ENCODE results near the gene KREMEN2. TPM values are rescaled to one million over a fixed set of nuclear protein-coding genes. Genes with fewer than 3 reads are reported as not detected.

Gene KREMEN2
- total and polyA plus RNA-seq, 2 of the 13 experiments (the other 11 are each of a cell fraction or from before 2014, with no cell fraction given), result 0.48 to 1.2 TPM

- TF ChIP-seq ZBTB14 (CRISPR knock-in tag; IDR thresholded peaks at IDR 0.05) (0 out of 2 replicates have a peak, but pooled peaks have one; percentile 36), HNF1A (IDR thresholded peaks at IDR 0.05; ENCODE audit: low read depth) (no peak), HNF1A (CRISPR knock-in tag; IDR thresholded peaks at IDR 0.05; ENCODE audit: borderline replicate concordance) (no peak), ZNF274 (CRISPR knock-in tag; IDR thresholded peaks at IDR 0.05) (0 out of 2 replicates have a peak, but pooled peaks have one; percentile 24), ZNF891 (CRISPR knock-in tag; IDR thresholded peaks at IDR 0.05) (peak; percentile 63; the same call in 1 of the 2 replicates), REXO4 (CRISPR knock-in tag; IDR thresholded peaks at IDR 0.05; ENCODE audit: borderline replicate concordance) (no peak), CHD2 (IDR thresholded peaks at IDR 0.05; ENCODE audit: low read depth, low read length) (peak; percentile 84), FOXA3 (CRISPR knock-in tag; IDR thresholded peaks at IDR 0.05) (0 out of 2 replicates have a peak, but pooled peaks have one; percentile 7), CEBPG (CRISPR knock-in tag; IDR thresholded peaks at IDR 0.05) (no peak), NFE2L1 (CRISPR knock-in tag; IDR thresholded peaks at IDR 0.05; ENCODE audit: borderline replicate concordance) (no peak), TFDP2 (CRISPR knock-in tag; IDR thresholded peaks at IDR 0.05) (peak; percentile 64; the same call in 1 of the 2 replicates), ZNF484 (CRISPR knock-in tag; IDR thresholded peaks at IDR 0.05; ENCODE audit: borderline replicate concordance, low read depth) (no peak), ZNF333 (CRISPR knock-in tag; IDR thresholded peaks at IDR 0.05; ENCODE audit: borderline replicate concordance) (peak; percentile 45; the same call in 1 of the 2 replicates), ZNF501 (CRISPR knock-in tag; IDR thresholded peaks at IDR 0.05) (peak; percentile 50; the same call in 1 of the 2 replicates), ZBTB33 (CRISPR knock-in tag; IDR thresholded peaks at IDR 0.05) (peak; percentile 16; the same call in 1 of the 2 replicates), PPARG (CRISPR knock-in tag; conservative IDR thresholded peaks at IDR 0.05) (no peak), HOMEZ (CRISPR knock-in tag; IDR thresholded peaks at IDR 0.05; ENCODE audit: low read depth) (no peak), IRX3 (CRISPR knock-in tag; IDR thresholded peaks at IDR 0.05; ENCODE audit: borderline replicate concordance, low read depth) (0 out of 2 replicates have a peak, but pooled peaks have one; percentile 51)
These were observed 19.6 kb downstream of the KREMEN2 start (continued) for GRCh38 chr16:2983706-2984136.

All from HepG2 (cell line).